ENCODE results near the gene RASAL3.
"Not testable (repeated sequence)": the region's sequence is repeated elsewhere in the genome, so short reads cannot be mapped to it uniquely, and the experiment has no call there.

RASAL3 gene

GRCh38 chr19:15498156-15498858 is 34.0 kb upstream of the RASAL3 start:
- DNase-seq (ENCODE audit: insufficient read length, low spot score) (no peak), FAIRE-seq (no peak)
- TF ChIP-seq POLR2A (IDR thresholded peaks at IDR 0.05; ENCODE audit: low read depth, low read length) (no peak), SPI1 (IDR thresholded peaks at IDR 0.05; ENCODE audit: low read depth, low read length) (no peak), TAF1 (IDR thresholded peaks at IDR 0.05; ENCODE audit: low read depth, low read length) (no peak), PAX5 (IDR thresholded peaks at IDR 0.05; ENCODE audit: insufficient read depth, low read length, severe bottlenecking) (no peak), POLR2AphosphoS5 (IDR thresholded peaks at IDR 0.05; ENCODE audit: low read depth, low read length) (no peak)

GRCh38 chr19:15495151-15495550 is 30.8 kb upstream of the RASAL3 start:
- TF ChIP-seq POLR2A (IDR thresholded peaks at IDR 0.05; ENCODE audit: low read depth, low read length): no peak
- FAIRE-seq: no peak

DNA sequence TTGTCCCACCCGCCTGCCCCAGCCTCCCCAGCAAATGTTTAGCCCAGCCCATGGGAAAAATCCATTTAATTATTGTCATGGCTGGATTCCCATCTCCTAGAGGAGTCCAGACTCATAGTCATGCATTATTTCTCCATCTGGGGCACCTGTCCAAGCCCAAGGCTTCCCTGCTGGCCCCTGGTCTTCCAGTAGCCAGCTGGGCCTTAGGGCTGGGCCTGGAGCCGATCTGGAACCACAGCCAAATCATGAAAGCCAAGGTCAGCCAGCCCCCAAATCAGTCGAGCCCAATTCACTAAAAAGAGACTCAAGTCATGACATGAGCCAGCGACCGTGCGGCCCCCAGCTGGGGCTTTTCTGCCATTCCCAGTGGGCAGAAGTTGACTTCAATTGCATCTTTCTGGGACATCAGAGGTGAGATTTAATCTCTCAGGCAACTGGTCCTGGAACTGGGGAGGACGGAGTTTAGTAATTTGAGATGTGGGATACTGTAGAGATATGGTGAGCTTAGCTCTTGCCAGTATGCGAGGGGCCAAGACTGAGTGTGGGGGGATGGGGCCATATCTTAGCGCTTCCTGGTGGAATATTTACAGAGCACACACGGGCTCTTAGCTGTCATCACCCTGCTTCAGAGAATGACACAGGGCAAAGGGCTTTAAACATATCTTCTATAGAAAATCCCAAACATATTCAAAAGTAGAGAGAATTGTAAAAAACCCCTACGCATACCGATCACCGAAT is 24.3 kb upstream of the RASAL3 start:
- TF ChIP-seq SPI1 (IDR thresholded peaks at IDR 0.05; ENCODE audit: low read depth, low read length): no peak
- TF ChIP-seq POU2F2 (IDR thresholded peaks at IDR 0.05; ENCODE audit: low read depth, low read length): no peak
- TF ChIP-seq POLR2AphosphoS5 (IDR thresholded peaks at IDR 0.05; ENCODE audit: low read depth, low read length): no peak
- no peak for TF ChIP-seq PAX5 (IDR thresholded peaks at IDR 0.05; ENCODE audit: insufficient read depth, low read length, severe bottlenecking)
- TF ChIP-seq POLR2A (IDR thresholded peaks at IDR 0.05; ENCODE audit: low read depth, low read length): no peak
- no peak for TF ChIP-seq TAF1 (IDR thresholded peaks at IDR 0.05; ENCODE audit: low read depth, low read length)
- DNase-seq (ENCODE audit: insufficient read length, low spot score): no peak
- no peak for FAIRE-seq

More at GRCh38 chr19:15495151-15495550, 30.8 kb upstream of the RASAL3 start:
- DNase-seq (ENCODE audit: insufficient read length, low spot score): no peak

GRCh38 chr19:15487038-15487437 is 22.7 kb upstream of the RASAL3 start:
- no peak for DNase-seq (ENCODE audit: insufficient read length, low spot score)
- TF ChIP-seq POU2F2 (IDR thresholded peaks at IDR 0.05; ENCODE audit: low read depth, low read length) (no peak), TAF1 (IDR thresholded peaks at IDR 0.05; ENCODE audit: low read depth, low read length) (no peak), POLR2AphosphoS5 (IDR thresholded peaks at IDR 0.05; ENCODE audit: low read depth, low read length) (no peak), SPI1 (IDR thresholded peaks at IDR 0.05; ENCODE audit: low read depth, low read length) (no peak), POLR2A (IDR thresholded peaks at IDR 0.05; ENCODE audit: low read depth, low read length) (no peak), PAX5 (IDR thresholded peaks at IDR 0.05; ENCODE audit: insufficient read depth, low read length, severe bottlenecking) (no peak)
- no peak for FAIRE-seq

DNA sequence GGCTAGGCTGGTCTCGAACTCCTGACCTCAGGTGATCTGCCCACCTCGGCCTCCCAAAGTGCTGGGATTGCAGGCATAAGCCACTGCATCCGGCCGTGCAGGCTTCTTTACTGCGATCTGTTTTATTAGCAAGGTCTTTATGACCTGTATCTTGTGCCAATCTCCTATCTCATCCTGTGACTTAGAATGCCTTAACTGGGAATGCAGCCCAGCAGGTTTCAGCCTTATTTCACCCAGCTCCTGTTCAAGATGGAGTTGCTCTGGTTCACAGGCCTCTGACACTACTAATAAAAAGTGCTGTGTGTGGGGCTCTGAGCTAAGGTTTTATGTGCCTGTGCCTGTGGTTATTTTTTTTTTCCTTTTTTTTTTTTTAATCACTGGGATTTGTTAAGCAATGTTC is 21.4 kb upstream of the RASAL3 start:
- not testable (repeated sequence) for FAIRE-seq; DNase-seq (ENCODE audit: insufficient read length, low spot score)

DNA sequence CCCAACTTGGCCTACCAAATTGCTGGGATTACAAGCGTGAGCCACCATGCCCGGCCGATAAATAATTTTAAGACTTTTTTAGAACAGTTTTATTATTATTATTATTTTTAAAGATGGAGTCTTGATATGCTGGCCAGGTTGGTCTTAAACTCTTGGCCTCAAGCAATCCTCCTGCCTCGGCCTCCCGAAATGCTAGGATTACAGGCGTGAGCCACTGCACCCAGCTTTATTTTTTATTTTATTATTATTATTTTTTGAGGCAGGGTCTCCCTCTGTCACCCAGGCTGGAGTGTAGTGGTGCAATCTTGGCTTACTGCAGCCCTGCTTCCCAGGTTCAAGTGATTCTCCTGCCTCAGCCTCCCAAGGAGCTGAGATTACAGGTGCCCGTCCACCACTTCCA is 16.7 kb upstream of the RASAL3 start:
- DNase-seq (ENCODE audit: insufficient read length, low spot score); FAIRE-seq: not testable (repeated sequence)

DNA sequence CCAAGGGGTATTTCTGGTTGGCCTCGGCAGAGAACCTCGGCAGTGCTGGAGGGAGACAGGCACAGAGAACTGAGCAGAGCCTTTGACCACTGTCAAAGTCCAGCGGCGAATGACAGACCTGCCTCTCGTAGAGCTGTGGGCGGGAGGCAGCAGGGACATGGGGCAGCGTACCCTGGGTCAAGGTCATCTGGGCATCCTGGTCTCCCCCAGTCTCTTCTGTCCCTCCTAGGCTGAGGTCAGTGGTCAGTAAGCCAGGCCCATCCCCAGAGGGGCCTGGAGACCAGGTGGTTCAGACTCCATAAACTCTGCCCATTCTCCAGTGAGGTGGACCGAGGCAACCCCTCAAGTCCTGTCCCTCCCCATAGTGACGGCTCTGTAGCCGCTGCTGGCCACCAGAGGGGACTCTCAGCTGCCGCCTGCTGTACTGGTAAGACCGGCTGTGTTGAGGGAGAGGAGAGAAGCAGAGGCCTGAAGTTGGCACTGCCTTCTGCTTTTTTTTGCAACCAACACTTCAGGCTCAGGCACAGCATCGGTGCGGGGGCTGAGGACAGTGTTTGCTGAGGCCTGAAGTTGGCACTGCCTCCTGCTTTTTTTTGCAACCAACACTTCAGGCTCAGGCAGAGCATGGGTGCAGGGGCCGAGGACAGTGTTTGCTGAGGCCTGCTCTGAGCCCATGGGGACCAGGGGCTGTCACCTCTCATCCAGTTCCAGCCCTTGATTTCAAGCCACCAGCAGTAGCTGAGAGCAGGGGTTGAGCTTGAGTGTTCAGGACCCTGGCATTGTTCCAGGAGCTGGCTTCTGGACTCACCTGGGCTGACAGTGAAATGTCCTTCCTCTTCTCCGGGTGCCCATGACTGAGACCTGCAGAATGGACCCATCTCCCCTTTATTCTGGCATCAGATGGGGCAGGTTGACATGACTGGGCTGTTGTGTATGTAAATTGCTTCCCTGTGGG is 15.3 kb upstream of the RASAL3 start, which contains the start of gene PGLYRP2:
Gene PGLYRP2 (minus strand): TSS at position 111 of the 955 bp plus-strand sequence. CDS start 130 bp downstream, outside the sequence.
- peak; percentile 5 for FAIRE-seq
- no peak for DNase-seq (ENCODE audit: insufficient read length, low spot score)
- TF ChIP-seq POLR2AphosphoS5 (IDR thresholded peaks at IDR 0.05; ENCODE audit: low read depth, low read length): no peak
- no peak for TF ChIP-seq PAX5 (IDR thresholded peaks at IDR 0.05; ENCODE audit: insufficient read depth, low read length, severe bottlenecking)
- TF ChIP-seq POU2F2 (IDR thresholded peaks at IDR 0.05; ENCODE audit: low read depth, low read length): no peak
- no peak for TF ChIP-seq SPI1 (IDR thresholded peaks at IDR 0.05; ENCODE audit: low read depth, low read length)
- no peak for TF ChIP-seq TAF1 (IDR thresholded peaks at IDR 0.05; ENCODE audit: low read depth, low read length)
- no peak for TF ChIP-seq POLR2A (IDR thresholded peaks at IDR 0.05; ENCODE audit: low read depth, low read length)

DNA sequence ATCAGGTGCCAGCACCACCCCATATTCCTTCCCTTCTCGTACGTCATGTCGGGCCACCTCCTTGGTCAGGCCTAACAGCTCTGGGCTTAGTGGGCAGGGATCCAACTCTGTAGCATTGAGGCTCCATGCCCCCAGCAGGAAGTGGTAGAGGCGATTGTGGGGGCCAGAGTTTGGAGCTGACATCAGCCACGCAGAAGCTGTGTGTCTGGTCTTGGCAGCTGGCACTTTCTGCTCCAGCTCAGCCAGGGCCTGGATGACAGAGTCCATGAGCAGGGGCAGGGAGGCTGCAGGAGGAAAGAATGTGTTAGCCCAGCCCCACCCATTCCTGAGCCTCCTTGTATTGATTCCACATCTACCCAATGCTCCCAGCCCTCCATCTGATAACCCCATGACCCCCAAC is 12.0 kb upstream of the RASAL3 start:
- TF ChIP-seq POLR2A (IDR thresholded peaks at IDR 0.05; ENCODE audit: low read depth, low read length) (no peak), PAX5 (IDR thresholded peaks at IDR 0.05; ENCODE audit: insufficient read depth, low read length, severe bottlenecking) (no peak), POLR2AphosphoS5 (IDR thresholded peaks at IDR 0.05; ENCODE audit: low read depth, low read length) (no peak), POU2F2 (IDR thresholded peaks at IDR 0.05; ENCODE audit: low read depth, low read length) (no peak), TAF1 (IDR thresholded peaks at IDR 0.05; ENCODE audit: low read depth, low read length) (no peak), SPI1 (IDR thresholded peaks at IDR 0.05; ENCODE audit: low read depth, low read length) (no peak)
- DNase-seq (ENCODE audit: insufficient read length, low spot score): no peak
- no peak for FAIRE-seq

- TF ChIP-seq PAX5 (IDR thresholded peaks at IDR 0.05; ENCODE audit: insufficient read depth, low read length, severe bottlenecking): no peak
- TF ChIP-seq POU2F2 (IDR thresholded peaks at IDR 0.05; ENCODE audit: low read depth, low read length): no peak
- TF ChIP-seq SPI1 (IDR thresholded peaks at IDR 0.05; ENCODE audit: low read depth, low read length): no peak
- no peak for TF ChIP-seq TAF1 (IDR thresholded peaks at IDR 0.05; ENCODE audit: low read depth, low read length)
- no peak for TF ChIP-seq POLR2AphosphoS5 (IDR thresholded peaks at IDR 0.05; ENCODE audit: low read depth, low read length)
- TF ChIP-seq POLR2A (IDR thresholded peaks at IDR 0.05; ENCODE audit: low read depth, low read length): no peak
- no peak for FAIRE-seq
- DNase-seq (ENCODE audit: insufficient read length, low spot score): no peak
Measured at GRCh38 chr19:15475611-15476010, 11.3 kb upstream of the RASAL3 start.
